Vagina (tissue), 2 donors: ENCODE results near the gene TIMP2. TPM values are rescaled to one million over a fixed set of nuclear protein-coding genes. Genes with fewer than 3 reads are reported as not detected.

ENCODE experiments used
- DNase-seq, 2 donors: peaks; one replicate each; pipeline ENCODE4 v3.0.0-alpha.2; 2017; ENCODE audit errors: extremely low spot score in 2 of 2
- H3K27ac ChIP-seq: fragments of 200-600 bp; sonication (generic); one replicate; pipeline ENCODE4 v1.5.1; 2019
- H3K27me3 ChIP-seq: fragments of 200-600 bp; sonication (generic); one replicate; pipeline ENCODE4 v1.5.1; 2019
- H3K36me3 ChIP-seq, 2 donors: fragments of 200-600 bp; sonication (generic); one replicate each; pipeline ENCODE4 v1.5.1; 2017 to 2019
- H3K4me1 ChIP-seq: fragments of 200-600 bp; sonication (generic); one replicate; pipeline ENCODE4 v1.5.1; 2019
- H3K4me3 ChIP-seq, 2 donors: fragments of 200-600 bp; sonication (generic); 1 replicate in 1 of 2; 2 replicates in 1 of 2; pipeline ENCODE4 v1.5.1; 2016 to 2019
- H3K9me3 ChIP-seq: fragments of 200-600 bp; sonication (generic); one replicate; pipeline ENCODE4 v1.5.1; 2019
- POLR2A ChIP-seq, 2 donors: fragments of 450-650 bp; IDR thresholded peaks; one replicate each; pipeline ENCODE4 v1.6.1; 2017; ENCODE audit warnings: antibody characterized with exemption in 2 of 2, mild to moderate bottlenecking in 2 of 2, moderate library complexity in 2 of 2
- POLR2AphosphoS5 ChIP-seq, 2 donors: sonication (generic); formaldehyde crosslinking; IDR thresholded peaks; one replicate each; pipeline ENCODE4 v1.9.0; 2017; ENCODE audit warnings: antibody characterized with exemption in 2 of 2, mild to moderate bottlenecking in 2 of 2, low read depth in 1 of 2; ENCODE audit not compliant: insufficient read depth in 1 of 2
- intact Hi-C: fragments of 100-400 bp; cut with DNase I; formaldehyde crosslinking; loops from one replicate; pipeline ENCODE4 v1.15.1; 2023
- total RNA-seq: library from RNA; depleted of rRNA; stranded (reverse); fragments of >200 nt; gene quantifications from one replicate; pipeline ENCODE4 v1.2.3, GENCODE V29; 2016
- TF ChIP-seq, protein P1 (sequence below), 3 experiments: fragments of 450-650 bp in 2 of 3; fragments of 200-600 bp in 1 of 3; sonication (generic) in 1 of 3; IDR thresholded peaks; one replicate each; pipeline ENCODE4 v1.5.1; 2017 to 2019; ENCODE audit warnings: antibody characterized with exemption in 3 of 3, mild to moderate bottlenecking in 2 of 3, moderate library complexity in 2 of 3

Gene TIMP2
- total RNA-seq, 1 donor from 2014 or later: 181 TPM

DNA sequence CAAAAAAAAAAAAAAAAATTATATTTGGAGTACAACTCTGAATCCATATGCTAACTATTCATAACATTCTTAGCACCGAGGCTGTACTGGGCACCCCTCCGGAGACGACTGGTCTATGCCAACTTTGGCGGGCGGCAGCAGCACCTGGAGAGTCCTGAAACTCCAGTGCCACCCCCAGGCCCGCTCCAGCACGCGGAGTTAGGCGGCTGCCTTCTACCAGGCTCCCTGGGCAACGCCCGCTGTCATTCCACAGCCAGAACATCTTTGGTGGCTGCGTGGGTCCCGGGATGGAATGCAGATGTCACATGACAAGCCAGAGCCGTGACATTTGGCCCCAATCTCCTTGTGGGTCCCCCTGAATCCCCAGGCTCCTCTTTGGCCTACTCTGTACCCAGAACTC is 6.2 kb downstream of the TIMP2 start:
- Histone ChIP-seq H3K4me1 (peaks cover 95% of the 10 kb centered on the region), H3K27ac (peak overlapping the region; percentile 99), H3K27me3 (no peaks in the 10 kb centered on the region), H3K4me3 (no peak overlapping the region), H3K36me3 (no peaks in the 10 kb centered on the region), H3K9me3 (no peaks in the 10 kb centered on the region)
- DNase-seq: no peak
- intact Hi-C loops: no loop called here
- TF ChIP-seq, protein P1, sequence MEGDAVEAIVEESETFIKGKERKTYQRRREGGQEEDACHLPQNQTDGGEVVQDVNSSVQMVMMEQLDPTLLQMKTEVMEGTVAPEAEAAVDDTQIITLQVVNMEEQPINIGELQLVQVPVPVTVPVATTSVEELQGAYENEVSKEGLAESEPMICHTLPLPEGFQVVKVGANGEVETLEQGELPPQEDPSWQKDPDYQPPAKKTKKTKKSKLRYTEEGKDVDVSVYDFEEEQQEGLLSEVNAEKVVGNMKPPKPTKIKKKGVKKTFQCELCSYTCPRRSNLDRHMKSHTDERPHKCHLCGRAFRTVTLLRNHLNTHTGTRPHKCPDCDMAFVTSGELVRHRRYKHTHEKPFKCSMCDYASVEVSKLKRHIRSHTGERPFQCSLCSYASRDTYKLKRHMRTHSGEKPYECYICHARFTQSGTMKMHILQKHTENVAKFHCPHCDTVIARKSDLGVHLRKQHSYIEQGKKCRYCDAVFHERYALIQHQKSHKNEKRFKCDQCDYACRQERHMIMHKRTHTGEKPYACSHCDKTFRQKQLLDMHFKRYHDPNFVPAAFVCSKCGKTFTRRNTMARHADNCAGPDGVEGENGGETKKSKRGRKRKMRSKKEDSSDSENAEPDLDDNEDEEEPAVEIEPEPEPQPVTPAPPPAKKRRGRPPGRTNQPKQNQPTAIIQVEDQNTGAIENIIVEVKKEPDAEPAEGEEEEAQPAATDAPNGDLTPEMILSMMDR (IDR thresholded peaks at IDR 0.05): no peak
- TF ChIP-seq POLR2A (IDR thresholded peaks at IDR 0.05): no peak
- no peak for TF ChIP-seq POLR2AphosphoS5 (IDR thresholded peaks at IDR 0.05; ENCODE audit: insufficient read depth in 1 of 2, low read depth in 1 of 2)

DNA sequence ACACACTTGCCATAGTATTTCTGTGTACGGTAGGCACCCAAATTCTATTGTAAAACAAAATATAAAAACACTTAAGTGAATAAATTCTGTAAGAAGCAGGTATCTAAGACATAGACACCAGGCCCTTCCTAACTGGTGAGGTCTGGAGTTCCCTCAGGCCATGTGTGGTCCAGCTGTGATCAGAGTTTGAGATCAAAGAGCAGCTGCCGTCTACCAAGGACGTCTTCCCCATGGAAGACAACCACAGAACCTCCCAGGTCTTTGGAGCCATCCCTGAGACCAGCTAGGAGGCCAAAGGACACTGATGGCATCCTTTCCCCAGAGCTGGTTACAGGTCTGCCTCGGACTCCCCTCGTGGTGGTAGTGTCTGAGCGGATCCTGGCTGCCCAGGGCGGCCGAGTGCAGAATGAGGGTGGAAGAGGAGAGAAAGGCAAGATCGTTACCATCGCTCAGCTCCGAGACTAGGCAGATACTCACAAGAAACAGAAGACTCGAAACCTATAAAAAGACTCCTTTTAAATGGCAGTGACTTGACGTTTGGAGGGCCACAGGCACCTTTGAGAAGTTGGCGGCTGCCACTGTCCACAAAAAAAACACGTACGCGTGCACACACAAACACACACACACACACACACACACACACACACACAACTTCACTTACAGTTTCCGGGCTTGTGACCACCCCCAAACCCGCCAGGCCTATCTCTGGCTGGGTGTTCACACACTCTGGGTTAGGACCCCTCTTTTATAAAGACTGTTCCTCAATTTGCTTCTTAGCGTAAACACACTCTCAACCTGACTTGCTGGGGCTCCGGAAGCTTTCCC is 7.5 kb downstream of the TIMP2 start:
- intact Hi-C loops: no loop called here
- TF ChIP-seq, protein P1 (IDR thresholded peaks at IDR 0.05): no peak
- TF ChIP-seq POLR2AphosphoS5 (IDR thresholded peaks at IDR 0.05; ENCODE audit: insufficient read depth in 1 of 2, low read depth in 1 of 2) (no peak), POLR2A (IDR thresholded peaks at IDR 0.05) (no peak)
- no peak overlapping the region for H3K4me3 ChIP-seq
- DNase-seq: no peak
- peaks cover 82% of the 10 kb centered on the region for H3K4me1 ChIP-seq
- peak overlapping the region; percentile 99 for H3K27ac ChIP-seq
- no peaks in the 10 kb centered on the region for H3K27me3 ChIP-seq
- no peaks in the 10 kb centered on the region for H3K36me3 ChIP-seq
- no peaks in the 10 kb centered on the region for H3K9me3 ChIP-seq

DNA sequence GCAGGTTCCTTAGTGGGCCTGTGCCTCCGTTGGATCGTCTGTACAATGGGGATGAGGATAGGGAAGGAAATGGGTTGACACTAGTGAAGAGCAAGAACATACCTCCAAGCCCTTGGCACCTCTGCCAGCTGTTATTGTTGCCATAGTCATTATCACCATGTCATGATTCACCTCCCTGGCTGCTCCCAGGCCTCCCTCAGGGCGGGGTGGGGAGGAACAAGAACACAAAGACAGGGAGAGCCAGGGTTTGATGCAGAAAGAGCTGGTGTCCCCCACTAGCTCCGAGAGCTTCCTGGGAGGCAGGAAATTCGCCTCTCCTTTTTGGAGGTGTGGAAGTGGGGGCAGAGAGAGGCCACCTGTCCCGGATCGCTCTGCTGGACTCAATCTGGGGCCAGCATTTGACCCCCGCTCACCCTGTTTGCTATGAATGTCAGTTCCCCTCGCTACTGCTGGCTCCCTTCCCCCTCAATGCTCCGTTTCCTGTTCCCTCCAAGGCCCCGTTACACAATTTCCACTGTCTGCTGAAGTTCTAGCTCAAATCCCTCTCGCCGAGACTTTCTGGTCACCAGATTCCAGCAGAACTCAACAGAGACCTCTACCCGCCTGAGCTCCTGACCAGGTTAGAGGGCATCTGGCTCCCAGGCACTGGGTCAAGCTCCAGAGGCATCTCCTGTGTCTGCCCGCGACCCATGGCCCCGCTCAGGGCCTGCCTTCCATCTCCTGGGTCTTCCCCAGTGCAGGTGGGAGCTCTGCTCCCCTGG is 9.1 kb downstream of the TIMP2 start:
- peak overlapping the region in 1 of 2 donors; percentile 31 for H3K4me3 ChIP-seq
- no peaks in the 10 kb centered on the region for H3K9me3 ChIP-seq
- TF ChIP-seq POLR2A (IDR thresholded peaks at IDR 0.05): no peak
- peak in 1 of 2 donors; percentile 36 for TF ChIP-seq POLR2AphosphoS5 (IDR thresholded peaks at IDR 0.05; ENCODE audit: insufficient read depth in 1 of 2, low read depth in 1 of 2)
- TF ChIP-seq, protein P1 (IDR thresholded peaks at IDR 0.05): no peak
- H3K36me3 ChIP-seq: no peaks in the 10 kb centered on the region
- no peak for DNase-seq
- H3K27ac ChIP-seq: peak overlapping the region; percentile 80
- H3K4me1 ChIP-seq: peaks cover 76% of the 10 kb centered on the region
- H3K27me3 ChIP-seq: no peaks in the 10 kb centered on the region
- intact Hi-C loops: no loop called here

DNA sequence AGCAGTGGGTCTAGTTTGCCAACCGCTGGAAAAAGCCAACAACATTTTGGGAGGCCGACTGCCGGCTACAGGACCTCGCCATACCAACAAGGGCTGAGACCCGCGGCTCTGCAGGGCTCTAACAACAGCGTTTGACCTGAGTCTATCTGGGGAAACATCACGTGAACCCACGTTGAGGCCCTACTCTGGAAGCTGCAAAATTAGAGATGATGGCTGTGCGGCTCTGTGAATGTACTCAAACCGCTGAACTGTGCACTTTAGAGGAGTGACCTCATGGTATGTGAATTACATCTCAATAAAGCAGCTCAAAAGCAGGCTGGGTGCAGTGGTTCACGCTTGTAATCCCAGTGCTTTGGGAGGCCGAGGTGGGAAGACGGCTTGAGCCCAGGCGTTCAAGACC is 12.1 kb downstream of the TIMP2 start:
- TF ChIP-seq POLR2A (IDR thresholded peaks at IDR 0.05): no peak
- no peak for TF ChIP-seq POLR2AphosphoS5 (IDR thresholded peaks at IDR 0.05; ENCODE audit: insufficient read depth in 1 of 2, low read depth in 1 of 2)
- TF ChIP-seq, protein P1 (IDR thresholded peaks at IDR 0.05): no peak
- Histone ChIP-seq H3K36me3 (no peaks in the 10 kb centered on the region), H3K9me3 (no peaks in the 10 kb centered on the region), H3K27me3 (no peaks in the 10 kb centered on the region), H3K4me3 (no peak overlapping the region), H3K4me1 (peaks cover 72% of the 10 kb centered on the region), H3K27ac (no peak overlapping the region)
- DNase-seq: no peak
- intact Hi-C loops: no loop called here
